ENCODE data around the gene CACNA1B.
"Not testable (repeated sequence)": the region's sequence is repeated elsewhere in the genome, so short reads cannot be mapped to it uniquely, and the experiment has no call there.

Gene CACNA1B

GRCh38 chr9:137889966-137890365, 12.4 kb downstream of the CACNA1B start:
- DNase-seq (ENCODE audit: low read depth in 2 of 2) = not testable (repeated sequence)

DNA sequence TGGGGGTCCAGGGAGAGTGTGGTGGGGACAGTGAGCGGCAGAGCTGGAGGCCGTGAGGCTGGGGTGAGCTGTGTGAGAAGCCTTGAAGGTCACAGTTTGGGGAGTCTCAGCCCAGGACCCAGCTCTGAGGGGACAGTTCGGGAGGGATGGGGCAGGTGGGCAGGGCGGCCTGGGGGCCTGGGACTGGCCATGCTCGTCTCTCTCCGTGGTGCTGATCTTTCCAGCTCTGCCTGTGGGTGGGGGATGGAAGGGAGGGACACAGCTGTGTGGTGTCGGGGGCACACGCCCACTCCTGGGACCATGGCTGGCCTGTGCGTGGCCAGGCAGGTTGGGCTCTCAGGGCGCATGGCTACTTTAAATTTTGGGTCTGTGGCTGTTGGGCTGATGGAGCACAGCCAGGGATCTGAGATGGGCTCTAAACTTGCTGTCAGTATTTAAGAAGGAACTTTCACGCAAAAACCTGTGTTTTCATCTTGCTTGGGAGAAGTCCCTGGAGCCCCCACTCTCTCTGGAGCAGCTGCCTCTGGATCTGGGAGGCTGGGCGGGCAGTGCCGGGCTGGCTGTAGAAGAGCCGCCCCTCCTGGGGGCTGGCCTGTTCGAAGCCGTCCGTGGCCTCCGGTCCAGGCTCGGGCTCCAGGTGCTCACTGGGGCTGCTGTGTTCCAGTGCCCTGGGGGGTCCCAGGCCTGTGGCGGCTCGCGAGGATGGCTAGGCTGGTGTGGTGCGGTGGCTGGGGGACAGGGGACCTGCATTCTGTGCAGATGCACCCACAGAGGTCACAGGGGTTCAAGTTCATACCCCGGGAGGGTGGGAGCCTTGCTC, 13.4 kb downstream of the CACNA1B start:
- DNase-seq (ENCODE audit: low read depth in 2 of 2) = not testable (repeated sequence)

DNA sequence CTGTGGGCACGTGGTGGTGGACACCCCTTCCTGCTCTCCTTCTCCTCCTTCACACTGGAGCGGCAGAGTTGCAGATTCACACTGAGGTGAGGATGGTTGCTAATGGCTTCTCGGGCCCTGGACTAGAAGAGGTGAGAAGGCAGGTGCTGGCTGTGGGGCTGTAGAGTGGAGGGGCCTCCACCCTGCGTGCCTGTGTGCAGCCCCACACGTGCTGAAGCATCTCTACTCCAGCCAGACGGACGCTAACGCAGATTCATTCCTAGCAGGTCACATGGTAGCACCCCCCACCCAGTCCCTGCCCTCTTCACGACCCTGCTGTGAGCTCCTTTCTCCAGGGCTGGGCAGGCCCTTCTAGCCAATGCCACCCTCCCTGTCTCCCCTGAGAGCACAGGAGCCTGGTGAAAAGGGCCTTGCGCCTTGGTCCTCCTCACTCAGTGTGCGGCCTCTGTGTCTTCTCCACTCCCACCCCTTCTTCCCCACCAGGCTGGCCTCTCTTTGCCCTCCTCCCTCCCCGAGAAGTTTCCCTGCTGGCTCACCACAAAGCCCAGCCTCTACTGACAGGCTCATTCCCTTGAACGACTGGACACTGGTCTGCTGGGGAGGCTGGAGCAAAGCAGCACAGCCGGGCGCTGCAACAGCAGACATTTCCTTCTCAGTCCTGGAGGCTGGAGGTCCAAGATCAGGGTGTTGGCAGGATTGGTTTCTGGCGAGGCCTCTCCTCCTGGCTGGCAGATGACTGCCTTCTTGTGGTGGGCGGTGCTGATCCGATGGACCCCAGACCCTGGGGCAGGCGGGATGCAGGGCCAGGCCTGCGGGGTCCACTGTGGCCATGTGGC, 14.2 kb downstream of the CACNA1B start:
- DNase-seq (ENCODE audit: low read depth in 2 of 2) = no peak

- DNase-seq (ENCODE audit: low read depth in 2 of 2) = no peak
These were observed 15.0 kb downstream of the CACNA1B start for GRCh38 chr9:137892424-137893191.

DNA sequence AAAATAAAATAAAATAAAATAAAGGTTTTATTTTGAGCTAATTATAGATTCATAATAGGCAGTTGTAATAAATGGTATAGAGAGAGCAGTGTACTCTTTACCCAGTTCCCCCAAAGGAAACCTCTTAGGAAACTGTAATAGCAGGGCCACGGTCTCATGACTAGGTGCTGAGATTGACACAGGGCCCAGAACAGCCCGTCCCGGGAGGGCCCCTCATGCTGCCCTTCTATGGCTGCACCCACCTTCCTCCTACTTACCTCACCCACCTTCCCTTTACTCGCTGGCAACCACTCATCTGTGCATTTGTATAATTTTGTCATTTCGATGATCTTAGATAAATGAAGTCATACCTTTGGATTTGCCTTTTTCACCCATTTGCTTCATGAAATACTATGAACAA, 16.1 kb downstream of the CACNA1B start:
- DNase-seq (ENCODE audit: low read depth in 2 of 2) = no peak

GRCh38 chr9:137899551-137900360, 22.2 kb downstream of the CACNA1B start:
- no peak for DNase-seq (ENCODE audit: low read depth in 2 of 2)

GRCh38 chr9:137900584-137901310, 23.2 kb downstream of the CACNA1B start:
- no peak for DNase-seq (ENCODE audit: low read depth in 2 of 2)

- no peak for DNase-seq (ENCODE audit: low read depth in 2 of 2)
These were observed 25.1 kb downstream of the CACNA1B start for GRCh38 chr9:137902646-137903045.

DNA sequence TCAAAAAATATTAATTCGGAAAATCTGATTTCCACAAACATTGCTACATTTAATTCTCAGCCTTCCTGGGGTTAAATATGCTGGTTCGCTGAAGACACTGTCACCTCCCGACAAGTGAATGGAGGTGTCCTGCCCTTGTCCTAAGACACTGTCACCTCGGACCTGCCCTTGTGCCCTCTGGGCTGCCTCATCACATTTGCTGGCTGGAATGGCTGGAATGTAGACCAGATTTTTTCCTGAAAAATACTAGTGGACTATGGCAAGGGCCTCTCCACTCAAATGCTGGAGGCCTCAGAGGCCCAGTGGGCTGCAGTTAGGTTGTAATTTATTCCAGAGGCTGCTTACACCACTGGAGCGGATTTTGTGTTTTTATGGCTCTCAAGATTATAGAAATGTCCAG, 28.2 kb downstream of the CACNA1B start:
- DNase-seq (ENCODE audit: low read depth in 2 of 2) = no peak

GRCh38 chr9:137907776-137908175, 30.2 kb downstream of the CACNA1B start:
- DNase-seq (ENCODE audit: low read depth in 2 of 2) = no peak

- DNase-seq (ENCODE audit: low read depth in 2 of 2) = no peak
These were observed 35.1 kb downstream of the CACNA1B start for GRCh38 chr9:137912671-137913070.

- DNase-seq (ENCODE audit: low read depth in 2 of 2) = no peak
These were observed 35.5 kb downstream of the CACNA1B start for GRCh38 chr9:137913132-137913531.

DNA sequence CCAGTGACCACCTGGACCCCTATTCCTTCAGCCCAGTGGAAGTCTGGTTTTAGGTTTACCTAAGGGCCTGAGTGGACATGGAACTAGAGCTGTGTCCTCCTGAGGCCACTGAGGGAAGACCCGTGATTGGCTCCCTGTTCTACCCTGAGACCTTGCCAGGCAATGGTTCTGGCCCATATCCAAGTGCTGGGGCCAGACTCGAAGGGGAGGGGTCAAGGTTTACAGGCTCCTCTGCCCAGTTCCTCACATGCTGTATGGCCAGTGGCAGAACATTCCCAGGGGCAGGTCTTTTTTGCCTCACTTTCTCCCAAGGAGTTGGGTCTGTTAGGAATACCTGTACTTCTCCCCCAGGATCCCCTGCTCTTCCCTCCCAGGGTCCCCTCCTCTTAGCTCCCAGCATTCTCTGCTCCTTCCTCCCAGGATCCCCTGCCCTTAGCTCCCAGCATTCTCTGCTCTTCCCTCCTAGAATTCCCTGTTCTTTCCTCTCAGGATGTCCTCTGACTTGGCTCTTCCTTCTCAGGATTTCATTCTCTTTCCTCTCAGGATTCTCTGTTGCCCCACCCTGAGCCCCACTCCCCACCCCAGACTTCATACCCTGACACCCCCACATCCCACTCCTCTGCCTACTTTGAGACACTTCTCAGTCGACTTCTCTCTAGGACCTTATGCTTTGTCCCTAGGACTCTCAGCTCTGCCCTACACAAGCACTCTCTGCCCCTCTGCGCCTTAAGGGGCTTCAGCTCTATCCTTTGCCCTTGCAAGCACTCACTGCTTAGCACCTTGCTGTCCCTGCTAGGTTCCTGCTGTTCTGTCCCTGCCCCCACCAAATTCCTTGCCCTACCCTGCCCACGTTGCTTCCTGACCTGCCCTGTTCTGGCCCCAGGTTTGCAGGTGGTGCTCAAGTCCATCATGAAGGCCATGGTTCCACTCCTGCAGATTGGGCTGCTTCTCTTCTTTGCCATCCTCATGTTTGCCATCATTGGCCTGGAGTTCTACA, 36.5 kb downstream of the CACNA1B start:
- DNase-seq (ENCODE audit: low read depth in 2 of 2) = no peak

GRCh38 chr9:137916540-137916939, 39.0 kb downstream of the CACNA1B start:
- no peak for DNase-seq (ENCODE audit: low read depth in 2 of 2)

- DNase-seq (ENCODE audit: low read depth in 2 of 2) = no peak
These were observed 39.5 kb downstream of the CACNA1B start for GRCh38 chr9:137917116-137917515.

DNA sequence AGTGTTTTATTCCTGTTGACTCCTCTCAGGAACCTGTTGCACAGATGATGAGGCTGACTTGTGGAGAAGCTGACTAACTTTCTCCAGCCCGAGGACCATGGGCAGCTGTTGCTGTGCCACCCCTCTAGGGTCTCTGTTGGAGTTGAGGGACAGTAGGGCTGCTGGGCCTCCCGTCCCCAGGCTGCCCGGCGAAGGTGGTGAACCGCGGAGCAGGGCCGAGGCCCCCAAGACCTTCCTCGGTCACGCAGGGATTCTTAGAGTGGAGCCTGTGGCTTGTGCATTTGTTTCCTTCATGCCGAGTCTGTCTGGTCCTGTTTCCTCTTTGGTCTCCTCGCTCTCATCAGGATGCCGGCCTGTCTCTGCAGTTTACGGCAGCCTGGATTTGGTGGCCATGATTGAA, 40.2 kb downstream of the CACNA1B start:
- no peak for DNase-seq (ENCODE audit: low read depth in 2 of 2)

- no peak for DNase-seq (ENCODE audit: low read depth in 2 of 2)
These were observed 40.9 kb downstream of the CACNA1B start for GRCh38 chr9:137918331-137919094.

DNA sequence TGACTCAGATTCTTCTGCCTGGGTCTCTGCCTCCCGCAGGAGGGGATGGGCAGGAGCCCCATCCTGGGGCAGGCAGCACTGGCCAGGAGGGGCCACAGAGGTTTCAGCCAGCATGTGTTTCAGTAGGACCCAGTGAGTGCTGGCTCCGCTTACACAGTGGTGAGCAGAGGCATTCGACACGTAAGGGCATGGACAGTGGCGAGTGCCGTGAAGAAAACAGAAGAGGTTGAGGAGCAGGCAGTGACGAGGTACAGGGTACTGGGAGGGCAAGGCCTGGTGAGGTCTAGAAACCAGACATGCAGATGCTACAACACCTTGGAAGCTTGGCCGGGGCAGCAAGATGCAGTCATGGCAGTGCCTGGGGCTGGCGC, 41.5 kb downstream of the CACNA1B start:
- DNase-seq (ENCODE audit: low read depth in 2 of 2) = no peak

Measured in stimulated activated CD4-positive, alpha-beta T cell treated with anti-CD3 and anti-CD28 coated beads, Interleukin-12 subunit alpha, Interleukin-12 subunit beta, amount 100 ng/mL, for 24 hours (primary cell).